Upper lobe of left lung (tissue), 4 donors: Measurements from ENCODE around the gene ZKSCAN5.
"Not testable (repeated sequence)": the region's sequence is repeated elsewhere in the genome, so short reads cannot be mapped to it uniquely, and the experiment has no call there.

ENCODE experiments used
- CTCF ChIP-seq, 6 experiments: fragments of 450-650 bp in 4 of 6; fragments of 200-600 bp in 2 of 6; sonication (generic) in 2 of 6; IDR thresholded peaks; one replicate each; pipeline ENCODE4 v1.5.1; 2016 to 2019; ENCODE audit warnings: antibody characterized with exemption in 6 of 6
- POLR2AphosphoS5 ChIP-seq, 2 donors: sonication (generic); formaldehyde crosslinking; IDR thresholded peaks; one replicate each; pipeline ENCODE4 v1.5.1; 2017; ENCODE audit warnings: antibody characterized with exemption in 2 of 2

- TF ChIP-seq CTCF, POLR2AphosphoS5 (IDR thresholded peaks at IDR 0.05): not testable (repeated sequence)
These were observed 64.3 kb downstream of the ZKSCAN5 start for GRCh38 chr7:99568770-99569169.
